ENCODE measurements around the gene SPOP.
"Not testable (repeated sequence)": the region's sequence is repeated elsewhere in the genome, so short reads cannot be mapped to it uniquely, and the experiment has no call there.

SPOP gene

DNA sequence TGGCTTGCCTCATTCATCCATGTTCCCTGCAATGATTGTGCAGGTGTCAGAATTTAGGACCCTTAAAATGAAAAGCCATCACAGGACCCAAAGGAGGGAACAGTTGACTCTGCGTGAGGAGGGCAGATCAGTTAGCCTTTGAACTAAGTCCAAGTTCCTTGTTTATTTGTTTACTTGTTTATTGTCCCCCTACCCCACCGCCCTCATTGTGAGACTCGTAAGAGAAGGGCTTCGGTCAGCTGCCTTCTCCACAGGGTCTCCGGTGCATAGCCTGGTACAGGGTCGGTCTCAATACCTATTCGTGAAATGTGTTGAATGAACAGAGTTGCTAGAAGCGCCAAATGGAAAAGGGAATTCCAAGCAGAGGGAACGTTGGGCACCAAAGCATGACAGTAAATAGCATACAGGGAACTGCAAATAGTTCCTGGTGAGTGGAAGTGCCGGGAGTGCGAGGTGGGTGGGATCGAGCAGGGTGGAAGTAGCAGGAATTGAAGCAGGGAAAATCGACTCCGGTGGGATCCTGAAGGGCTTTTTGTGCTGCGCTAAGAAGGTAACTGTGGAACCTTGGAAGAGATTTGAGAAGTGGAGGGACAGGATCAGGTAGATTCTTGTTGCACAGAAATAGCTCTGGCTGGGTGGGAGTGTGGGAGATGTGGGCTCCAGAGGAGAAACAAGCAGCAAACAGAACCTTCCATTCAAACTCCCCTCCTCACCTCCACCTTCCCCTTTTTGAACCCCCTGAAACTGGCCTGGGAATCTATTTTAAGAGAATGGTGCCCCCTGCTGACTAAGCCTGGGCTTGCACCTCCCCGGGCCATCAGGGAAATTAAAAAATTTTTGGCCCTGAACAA lies 17.2 kb upstream of the SPOP start:
- DNase-seq = no peak

DNA sequence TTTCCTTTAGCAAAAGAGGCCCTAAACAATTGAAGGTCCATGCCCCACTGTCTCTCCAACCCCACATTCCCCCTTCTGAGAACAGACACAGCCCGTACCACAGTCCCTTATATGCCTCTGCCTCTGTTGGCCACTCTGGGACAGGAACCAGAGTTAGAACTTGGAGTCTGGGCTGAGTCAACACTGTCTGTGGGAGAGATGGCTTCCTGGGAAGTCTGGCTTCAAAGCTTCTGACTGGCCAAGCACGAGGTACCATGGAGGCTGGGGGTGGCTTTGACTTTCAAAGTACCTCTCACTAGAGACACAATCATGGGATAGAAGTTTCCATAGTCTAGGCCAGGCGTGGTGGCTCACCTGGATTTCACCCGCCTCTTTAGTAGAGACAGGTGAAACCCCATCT lies 14.9 kb upstream of the SPOP start:
- no peak for DNase-seq

DNA sequence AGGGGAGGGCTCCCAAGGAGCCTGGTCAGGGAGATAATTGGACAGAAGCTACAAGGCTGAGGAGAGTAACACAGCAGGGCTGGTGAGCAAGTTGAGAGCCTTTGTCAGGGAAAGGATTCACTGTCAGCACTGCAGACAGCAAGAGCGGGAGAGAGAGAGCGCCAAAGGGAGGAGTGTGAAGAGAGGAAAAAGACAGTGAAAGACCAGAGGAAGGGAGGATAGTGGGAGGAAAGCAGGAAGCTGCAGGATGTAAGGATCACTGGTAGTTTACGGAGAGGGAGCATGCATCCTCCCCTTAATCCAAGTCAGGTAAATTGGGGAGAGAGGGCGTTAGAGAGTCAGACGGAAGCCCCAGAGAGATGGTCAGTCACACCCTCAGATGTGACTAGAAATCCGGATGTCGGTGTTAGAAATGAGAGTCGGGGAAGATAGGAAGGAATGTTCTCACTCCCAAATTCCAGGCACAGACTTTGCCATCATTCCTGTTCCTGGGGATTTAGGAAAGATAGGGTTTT lies 13.8 kb upstream of the SPOP start:
- DNase-seq = no peak

DNA sequence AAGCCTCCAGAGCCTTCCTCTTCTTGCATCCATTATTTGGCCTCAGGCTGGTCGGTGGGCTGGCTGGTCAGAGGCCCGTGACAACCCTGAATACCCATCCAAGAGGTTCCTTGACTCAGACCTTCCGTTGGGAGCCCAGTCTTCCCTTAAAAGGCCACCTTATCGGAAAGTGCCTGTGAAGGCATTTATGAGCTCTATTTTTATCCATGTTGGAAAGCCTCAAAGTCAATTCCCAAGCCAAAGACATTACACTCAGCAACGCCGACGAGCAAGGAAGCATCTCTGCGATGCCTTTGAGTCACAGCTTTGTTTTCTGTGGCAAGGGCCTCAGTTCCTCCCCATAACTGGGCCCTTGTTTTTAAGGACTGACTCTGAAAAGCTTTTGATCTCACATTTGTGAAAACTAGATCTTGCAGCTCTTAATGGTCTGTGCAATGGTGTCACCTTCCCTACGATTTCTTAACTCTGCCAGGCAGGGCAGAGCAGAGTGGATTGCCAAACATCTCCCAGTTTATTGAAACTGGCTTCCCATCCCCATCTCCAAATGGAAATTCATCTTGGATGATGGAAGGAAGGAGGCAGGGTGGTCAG lies 13.3 kb upstream of the SPOP start:
- no peak for DNase-seq

DNA sequence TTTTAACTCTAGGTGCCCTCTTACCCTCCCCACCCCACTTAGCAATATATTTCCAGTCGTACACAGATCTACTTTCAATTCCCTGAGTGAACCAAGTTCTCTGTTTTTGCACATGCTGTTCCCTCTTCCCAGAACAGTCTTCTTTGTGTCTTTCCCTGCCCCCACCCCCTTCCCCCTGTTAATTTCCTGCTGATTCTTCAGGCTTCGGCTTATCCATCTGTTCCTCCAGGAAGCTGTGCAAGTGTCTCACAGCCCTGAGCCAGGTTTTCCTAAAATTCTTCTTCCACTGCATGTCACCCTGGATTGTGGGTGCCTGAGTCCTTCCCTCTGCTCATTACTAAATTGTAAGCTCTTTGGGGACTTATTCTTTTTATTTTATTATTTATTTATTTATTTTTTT lies 12.4 kb upstream of the SPOP start:
- DNase-seq = no peak

DNA sequence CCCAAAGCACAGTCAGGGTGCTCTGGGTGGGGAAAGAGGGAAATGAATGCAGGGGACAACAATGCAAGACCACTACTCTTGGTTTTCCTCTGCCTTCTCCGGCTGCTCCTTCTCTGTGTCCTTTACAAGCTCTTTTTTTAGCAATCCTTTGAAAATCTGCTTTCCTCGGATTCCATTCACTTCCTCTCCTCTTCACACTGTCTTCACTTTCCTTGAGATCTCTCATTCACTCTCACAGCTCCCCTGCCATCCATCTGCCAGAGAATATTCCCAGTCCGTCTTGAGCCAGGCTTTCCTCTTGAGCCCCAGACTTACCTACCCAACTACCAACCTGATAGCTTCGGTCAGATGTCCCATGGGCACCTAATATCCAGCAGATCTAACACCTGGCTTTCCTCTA lies 11.0 kb upstream of the SPOP start:
- no peak for DNase-seq

- DNase-seq = no peak
These were observed 10.1 kb upstream of the SPOP start for GRCh38 chr17:49687878-49688491.

GRCh38 chr17:49681106-49681979 lies 3.4 kb upstream of the SPOP start:
- no peak for DNase-seq

GRCh38 chr17:49680314-49680713 lies 2.4 kb upstream of the SPOP start:
- no peak for DNase-seq

GRCh38 chr17:49677134-49677932 lies 564 bp downstream of the SPOP start:
- DNase-seq = peak; percentile 87

- DNase-seq = no peak
These were observed 1.5 kb downstream of the SPOP start for GRCh38 chr17:49676276-49676868.

DNA sequence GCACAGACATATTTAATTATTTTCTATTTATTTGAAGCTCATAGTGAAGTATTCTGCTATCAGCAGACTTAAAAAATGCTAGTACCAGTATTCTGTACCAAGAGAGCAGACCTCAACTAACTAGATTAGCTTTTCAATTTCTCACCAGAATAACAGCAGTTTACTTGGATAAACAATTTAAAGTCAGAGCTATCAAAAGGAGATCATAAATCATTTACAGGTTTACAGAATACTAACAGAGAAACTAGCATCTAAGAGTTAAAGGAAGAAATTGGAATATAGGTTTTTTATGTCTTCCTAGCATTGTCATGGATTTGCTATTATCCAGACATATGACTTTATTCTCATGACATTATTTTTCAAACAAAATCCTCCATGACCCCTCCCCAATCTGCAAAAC lies 3.4 kb downstream of the SPOP start:
- DNase-seq = no peak

- not testable (repeated sequence) for DNase-seq
These were observed 4.2 kb downstream of the SPOP start for GRCh38 chr17:49673679-49674078.

GRCh38 chr17:49670641-49671040 lies 7.3 kb downstream of the SPOP start:
- no peak for DNase-seq

DNA sequence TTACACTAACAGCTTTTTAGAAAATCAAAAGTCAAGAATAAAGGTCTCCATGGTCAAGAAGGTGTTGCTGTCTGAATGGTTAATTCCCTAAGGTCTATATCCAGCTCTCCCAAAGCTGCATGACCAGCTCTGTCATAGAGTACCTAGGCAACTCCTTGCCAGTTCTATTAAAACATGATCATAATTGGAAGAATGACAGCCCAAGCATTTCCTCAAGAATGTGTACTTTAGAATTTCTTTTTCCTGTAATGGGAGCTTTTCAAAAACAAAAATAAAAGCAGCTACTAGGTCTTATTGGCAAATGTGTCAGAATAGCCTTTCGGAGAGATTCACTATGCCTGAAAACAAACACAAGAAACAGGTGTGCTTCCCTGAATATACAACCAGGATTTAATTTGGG lies 7.9 kb downstream of the SPOP start:
- no peak for DNase-seq

DNA sequence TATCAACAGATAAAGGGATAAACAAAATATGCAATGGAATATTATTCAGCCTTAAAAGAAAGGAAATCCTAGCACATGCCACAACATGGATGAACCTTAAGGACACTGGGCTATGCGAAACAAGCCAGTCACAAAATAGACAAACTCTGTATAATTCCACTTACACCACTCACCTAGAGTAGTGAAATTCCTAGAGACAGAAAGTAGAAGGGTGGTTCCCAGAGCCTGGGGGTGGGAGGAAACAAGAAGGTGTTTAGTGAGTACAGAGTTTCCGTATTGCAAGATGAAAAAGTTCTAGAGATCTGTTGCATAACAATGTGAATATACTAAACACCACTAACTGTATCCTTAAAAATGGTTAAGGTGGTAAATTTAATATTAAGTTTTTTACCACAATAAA lies 10.0 kb downstream of the SPOP start:
- DNase-seq = no peak

DNA sequence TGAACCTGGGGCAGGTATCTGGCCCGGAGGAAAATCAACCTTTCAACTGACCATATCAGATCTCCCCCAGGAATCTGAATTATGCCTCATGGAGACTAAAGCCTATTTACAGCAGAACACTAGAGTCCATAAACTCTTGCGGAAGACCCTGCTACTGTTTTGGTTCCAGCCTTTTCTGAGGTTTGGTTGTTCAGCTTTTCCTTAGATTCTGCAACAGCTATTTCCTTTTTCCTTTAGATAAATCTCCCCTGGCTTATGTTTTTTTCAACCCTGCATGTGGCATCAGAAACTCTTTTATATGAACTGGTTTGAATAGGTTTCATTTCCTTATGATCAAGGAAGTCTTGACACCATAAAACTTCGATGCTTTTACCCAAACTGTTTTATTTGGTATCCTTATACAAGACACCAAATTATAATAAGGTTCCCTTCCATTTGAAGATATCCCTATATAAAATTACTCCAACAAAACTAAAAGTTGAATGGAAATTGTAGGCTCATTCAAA lies 13.1 kb downstream of the SPOP start:
- no peak for DNase-seq

GRCh38 chr17:49659661-49660382 lies 18.1 kb downstream of the SPOP start:
- DNase-seq = no peak

GRCh38 chr17:49656247-49656646 lies 21.6 kb downstream of the SPOP start:
- DNase-seq = no peak

DNA sequence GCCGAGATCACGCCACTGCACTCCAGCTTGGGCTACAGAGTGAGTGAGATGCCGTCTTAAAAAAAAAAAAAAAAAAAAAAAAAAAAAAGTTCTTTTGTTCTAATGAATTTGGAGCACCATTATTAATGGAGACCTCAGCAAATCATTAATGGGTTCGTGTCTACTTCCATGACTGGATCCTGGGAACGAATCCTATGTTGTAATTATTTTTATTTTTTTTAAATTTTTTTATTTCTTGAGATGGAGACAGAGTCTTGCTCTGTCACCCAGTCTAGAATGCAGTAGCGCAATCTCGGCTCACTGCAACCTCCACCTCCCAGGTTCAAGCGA lies 30.7 kb downstream of the SPOP start:
- no peak for DNase-seq

Measured in NCI-H446 treated with DMSO at 0.1 percent for 48 hours (cell line).